Esophagus muscularis mucosa (tissue), 4 donors: ENCODE measurements around the gene ARL2. TPM values are rescaled to one million over a fixed set of nuclear protein-coding genes. Genes with fewer than 3 reads are reported as not detected.

Experiments
- DNase-seq: peaks from one replicate; pipeline ENCODE4 v3.0.0-alpha.2; 2017; ENCODE audit errors: extremely low spot score
- H3K27ac ChIP-seq, 4 donors: fragments of 200-600 bp; sonication (generic); replicated peaks in 1 of 4; 1 replicate in 3 of 4; 2 replicates in 1 of 4; pipeline ENCODE4 v1.5.1; 2016 to 2019; ENCODE audit warnings: mild to moderate bottlenecking in 1 of 4
- H3K27me3 ChIP-seq, 4 donors: fragments of 200-600 bp; sonication (generic); one replicate each; pipeline versions ENCODE4 v1.5.1 to v1.6.0; 2016 to 2019
- H3K36me3 ChIP-seq, 4 donors: fragments of 200-600 bp; sonication (generic); one replicate each; pipeline ENCODE4 v1.5.1; 2016 to 2019
- H3K4me1 ChIP-seq, 4 donors: fragments of 200-600 bp; sonication (generic); one replicate each; pipeline ENCODE4 v1.5.1; 2016 to 2019
- H3K4me3 ChIP-seq, 4 donors: fragments of 200-600 bp; sonication (generic); 1 replicate in 2 of 4; 2 replicates in 2 of 4; pipeline ENCODE4 v1.5.1; 2016 to 2019; ENCODE audit warnings: mild to moderate bottlenecking in 4 of 4, moderate library complexity in 1 of 4
- H3K9me3 ChIP-seq, 4 donors: fragments of 200-600 bp; sonication (generic); 1 replicate in 3 of 4; 2 replicates in 1 of 4; pipeline ENCODE4 v1.5.1; 2016 to 2019
- EP300 ChIP-seq: sonication (generic); formaldehyde crosslinking; IDR thresholded peaks from one replicate; pipeline ENCODE4 v1.6.1; 2017; ENCODE audit warnings: antibody characterized with exemption
- POLR2A ChIP-seq: fragments of 450-650 bp; IDR thresholded peaks from one replicate; pipeline ENCODE4 v1.6.1; 2017; ENCODE audit warnings: antibody characterized with exemption, moderate library complexity, mild to moderate bottlenecking, low read depth
- POLR2AphosphoS5 ChIP-seq, 2 donors: sonication (generic); formaldehyde crosslinking; IDR thresholded peaks; one replicate each; pipeline ENCODE4 v1.6.1; 2017; ENCODE audit warnings: antibody characterized with exemption in 2 of 2
- WGBS: methylation state at CpG from one replicate; pipeline ENCODE4 v1.1.5; 2018; 5-methylcytosine and 5-hydroxymethylcytosine counted together
- intact Hi-C: fragments of 100-400 bp; cut with DNase I; formaldehyde crosslinking; loops from one replicate; pipeline ENCODE4 v1.15.1; 2023
- total RNA-seq, 4 donors: library from RNA; depleted of rRNA; stranded (reverse); fragments of >200 nt; gene quantifications; one replicate each; pipeline versions ENCODE4 v1.1.0 to v1.2.1, GENCODE V29; 2016
- TF ChIP-seq, protein P1 (sequence below), 3 experiments: fragments of 200-600 bp in 2 of 3; fragments of 450-650 bp in 1 of 3; sonication (generic) in 2 of 3; IDR thresholded peaks; one replicate each; pipeline ENCODE4 v1.5.1; 2017 to 2019; ENCODE audit warnings: antibody characterized with exemption in 3 of 3, mild to moderate bottlenecking in 2 of 3, moderate library complexity in 1 of 3

The ARL2 gene
- total RNA-seq, 4 donors from 2014 or later, result 150 to 189 (median 172) TPM

DNA sequence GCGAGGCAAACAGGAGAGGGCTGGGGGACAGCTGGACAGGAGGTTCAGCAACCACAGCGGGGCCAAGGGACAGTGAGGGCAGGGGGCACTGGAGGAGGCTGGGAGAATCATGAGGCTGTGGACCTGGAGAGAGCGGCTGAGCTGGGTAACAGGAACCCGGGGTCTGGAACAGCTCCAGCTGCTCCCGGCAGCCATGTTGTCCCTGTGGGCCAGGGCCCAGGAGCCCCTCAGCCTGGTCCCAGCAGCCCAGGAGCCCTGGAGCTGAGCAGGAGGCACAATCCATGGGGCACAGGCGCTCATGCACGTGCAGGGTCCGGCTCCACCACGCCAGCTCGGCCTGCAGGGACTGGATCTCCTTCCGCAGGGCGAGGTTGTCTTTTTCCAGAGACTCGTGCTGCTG, 24.5 kb upstream of the ARL2 start:
- peak overlapping the region in 3 of 4 donors; percentile 27 to 57 (median 47) for H3K27ac ChIP-seq
- H3K36me3 ChIP-seq, result peaks cover 0 to 6% (median 0%) of the 10 kb centered on the region in 4 donors
- H3K4me3 ChIP-seq, result peak overlapping the region; percentile 24 to 46 (median 30)
- 65% methylated on average over 4 of the region's 13 CpGs for WGBS
- intact Hi-C loops, result no loop called here
- H3K27me3 ChIP-seq, result no peaks in the 10 kb centered on the region
- TF ChIP-seq POLR2A, result no peak
- no peak for TF ChIP-seq POLR2AphosphoS5 (IDR thresholded peaks at IDR 0.05)
- TF ChIP-seq, protein P1, sequence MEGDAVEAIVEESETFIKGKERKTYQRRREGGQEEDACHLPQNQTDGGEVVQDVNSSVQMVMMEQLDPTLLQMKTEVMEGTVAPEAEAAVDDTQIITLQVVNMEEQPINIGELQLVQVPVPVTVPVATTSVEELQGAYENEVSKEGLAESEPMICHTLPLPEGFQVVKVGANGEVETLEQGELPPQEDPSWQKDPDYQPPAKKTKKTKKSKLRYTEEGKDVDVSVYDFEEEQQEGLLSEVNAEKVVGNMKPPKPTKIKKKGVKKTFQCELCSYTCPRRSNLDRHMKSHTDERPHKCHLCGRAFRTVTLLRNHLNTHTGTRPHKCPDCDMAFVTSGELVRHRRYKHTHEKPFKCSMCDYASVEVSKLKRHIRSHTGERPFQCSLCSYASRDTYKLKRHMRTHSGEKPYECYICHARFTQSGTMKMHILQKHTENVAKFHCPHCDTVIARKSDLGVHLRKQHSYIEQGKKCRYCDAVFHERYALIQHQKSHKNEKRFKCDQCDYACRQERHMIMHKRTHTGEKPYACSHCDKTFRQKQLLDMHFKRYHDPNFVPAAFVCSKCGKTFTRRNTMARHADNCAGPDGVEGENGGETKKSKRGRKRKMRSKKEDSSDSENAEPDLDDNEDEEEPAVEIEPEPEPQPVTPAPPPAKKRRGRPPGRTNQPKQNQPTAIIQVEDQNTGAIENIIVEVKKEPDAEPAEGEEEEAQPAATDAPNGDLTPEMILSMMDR (IDR thresholded peaks at IDR 0.05), result no peak
- no peak for TF ChIP-seq EP300
- H3K4me1 ChIP-seq, result peaks cover 20 to 23% (median 22%) of the 10 kb centered on the region in 4 donors
- no peaks in the 10 kb centered on the region for H3K9me3 ChIP-seq
- no peak for DNase-seq

DNA sequence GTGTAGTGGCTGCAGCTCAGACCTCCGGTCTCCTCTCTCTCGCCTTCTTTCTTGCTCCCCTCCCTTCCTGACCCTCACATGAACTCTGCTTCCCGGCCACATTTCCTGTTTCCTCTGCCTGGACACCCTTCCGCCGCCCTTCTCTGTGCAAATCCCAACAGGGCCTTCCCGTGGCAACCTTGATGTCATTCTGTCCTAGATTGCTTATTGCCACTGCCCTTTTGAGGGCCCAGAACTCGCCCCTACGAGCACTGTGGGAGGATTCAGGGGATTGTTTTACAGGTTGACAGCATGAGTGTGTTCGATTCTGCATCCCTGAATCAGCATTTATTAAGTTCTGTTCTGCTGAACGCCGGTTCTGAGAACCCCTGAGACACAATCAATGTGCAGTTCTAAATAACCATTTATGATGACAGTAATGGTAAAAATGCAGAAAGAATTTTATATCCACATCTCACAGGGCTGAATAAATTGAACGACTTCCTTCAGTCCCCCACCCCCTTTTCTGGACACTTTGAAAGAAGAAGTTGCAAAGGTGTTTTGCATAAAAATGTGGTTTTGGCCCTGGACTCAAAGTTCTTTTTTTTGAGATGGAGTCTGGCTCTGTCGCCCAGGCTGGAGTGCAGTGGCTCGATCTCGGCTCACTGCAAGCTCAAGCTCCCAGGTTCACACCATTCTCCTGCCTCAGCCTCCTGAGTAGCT, 23.6 kb upstream of the ARL2 start:
- WGBS, result 40% methylated on average over 15 of the region's 15 CpGs
- H3K36me3 ChIP-seq, result peaks cover 0 to 6% (median 0%) of the 10 kb centered on the region in 4 donors
- TF ChIP-seq POLR2AphosphoS5 (IDR thresholded peaks at IDR 0.05), result peak in 1 of 2 donors; percentile 34
- TF ChIP-seq EP300, result no peak
- TF ChIP-seq, protein P1 (IDR thresholded peaks at IDR 0.05), result no peak
- no peak for TF ChIP-seq POLR2A
- peak overlapping the region in 3 of 4 donors; percentile 5 to 57 (median 47) for H3K27ac ChIP-seq
- H3K27me3 ChIP-seq, result no peaks in the 10 kb centered on the region
- intact Hi-C loops, result no loop called here
- no peak for DNase-seq
- H3K4me1 ChIP-seq, result peaks cover 20 to 25% (median 24%) of the 10 kb centered on the region in 4 donors
- H3K9me3 ChIP-seq, result no peaks in the 10 kb centered on the region
- peak overlapping the region; percentile 24 to 46 (median 30) for H3K4me3 ChIP-seq

DNA sequence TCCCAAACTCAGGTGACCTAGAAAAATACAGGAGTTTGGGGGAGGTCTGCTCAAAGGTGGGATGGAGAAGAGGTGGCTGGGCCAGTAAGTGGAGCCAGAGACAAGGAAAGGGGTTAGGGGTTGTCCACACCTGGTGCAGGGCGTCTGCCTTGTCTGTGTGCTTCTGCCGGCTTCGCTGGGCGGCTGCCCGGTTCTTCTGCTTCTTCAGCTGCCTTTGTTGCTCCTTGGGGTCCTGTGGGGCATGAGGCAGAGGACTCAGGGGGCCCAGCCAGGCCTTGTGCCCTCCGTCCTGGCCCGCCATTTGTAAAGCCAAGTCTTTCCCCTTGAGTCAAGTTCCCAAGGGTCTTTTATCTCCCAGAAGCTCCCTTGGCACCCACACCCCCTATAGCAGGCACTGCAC, 19.6 kb upstream of the ARL2 start:
- H3K4me1 ChIP-seq, result peaks cover 30 to 43% (median 34%) of the 10 kb centered on the region in 4 donors
- H3K36me3 ChIP-seq, result peaks cover 0 to 6% (median 0%) of the 10 kb centered on the region in 4 donors
- intact Hi-C loops, result no loop called here
- no peak overlapping the region for H3K4me3 ChIP-seq
- TF ChIP-seq POLR2AphosphoS5 (IDR thresholded peaks at IDR 0.05) (no peak), EP300 (no peak), POLR2A (no peak)
- TF ChIP-seq, protein P1 (IDR thresholded peaks at IDR 0.05), result no peak
- H3K27me3 ChIP-seq, result no peaks in the 10 kb centered on the region
- DNase-seq, result no peak
- H3K27ac ChIP-seq, result no peak overlapping the region
- no peaks in the 10 kb centered on the region for H3K9me3 ChIP-seq
- 82% methylated on average over 5 of the region's 7 CpGs for WGBS

DNA sequence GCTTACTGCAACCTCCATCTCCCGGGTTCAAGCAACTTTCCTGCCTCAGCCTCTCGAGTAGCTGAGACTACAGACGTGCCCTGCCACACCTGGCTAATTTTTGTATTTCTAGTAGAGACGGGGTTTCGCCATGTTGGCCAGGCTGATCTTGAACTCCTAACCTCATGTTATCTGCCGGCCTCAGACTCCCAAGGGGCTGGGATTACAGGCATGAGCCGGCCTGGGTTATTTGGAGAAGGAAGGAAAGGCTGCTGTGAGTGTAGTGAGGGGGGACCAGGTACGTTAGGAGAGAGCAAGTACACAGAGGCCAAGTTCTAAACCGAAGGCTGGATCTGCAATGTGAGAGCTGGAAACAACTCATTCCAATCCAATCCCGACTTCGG, 17.6 kb upstream of the ARL2 start:
- DNase-seq, result no peak
- intact Hi-C loops, result no loop called here

More for the DNA sequence above, 17.6 kb upstream of the ARL2 start:
- Histone ChIP-seq H3K27ac (peak overlapping the region; percentile 42 to 74 (median 72)), H3K36me3 (peaks cover 0 to 6% (median 0%) of the 10 kb centered on the region in 4 donors), H3K4me1 (peaks cover 12 to 27% (median 18%) of the 10 kb centered on the region in 4 donors), H3K4me3 (peak overlapping the region; percentile 50 to 55 (median 52)), H3K27me3 (no peaks in the 10 kb centered on the region), H3K9me3 (no peaks in the 10 kb centered on the region)
- 35% methylated on average over 11 of the region's 11 CpGs for WGBS
- TF ChIP-seq POLR2AphosphoS5 (IDR thresholded peaks at IDR 0.05) (no peak), POLR2A (no peak), EP300 (no peak)
- TF ChIP-seq, protein P1 (IDR thresholded peaks at IDR 0.05), result no peak
